HEK293 (cell line): Measurements from ENCODE around the gene TAS1R1.

Experiments
- GLI2 ChIP-seq: fragments of 450-650 bp; formaldehyde crosslinking; IDR thresholded peaks from 2 replicates; pipeline ENCODE4; 2017; ENCODE audit warnings: missing biosample characterization, missing genetic modification characterization, low read depth, borderline replicate concordance
- HIC1 ChIP-seq: fragments of 450-650 bp; formaldehyde crosslinking; IDR thresholded peaks from 2 replicates; pipeline ENCODE4 v1.5.1; 2016; ENCODE audit warnings: missing biosample characterization, missing genetic modification characterization
- HOXA7 ChIP-seq: sonication (generic); formaldehyde crosslinking; IDR thresholded peaks from 2 replicates; pipeline ENCODE4 v1.8.1; 2022; ENCODE audit warnings: missing genetic modification reagents, borderline replicate concordance
- HOXD13 ChIP-seq: sonication (generic); formaldehyde crosslinking; IDR thresholded peaks from 2 replicates; pipeline ENCODE4 v1.8.0; 2022; ENCODE audit warnings: missing genetic modification reagents, borderline replicate concordance
- IKZF3 ChIP-seq: fragments of 450-650 bp; IDR thresholded peaks from 2 replicates; pipeline ENCODE4 v1.5.0; 2018; ENCODE audit warnings: missing biosample characterization, mild to moderate bottlenecking, missing genetic modification characterization, moderate library complexity
- KLF1 ChIP-seq: fragments of 450-650 bp; formaldehyde crosslinking; IDR thresholded peaks from 2 replicates; pipeline ENCODE4 v1.5.1; 2016; ENCODE audit warnings: missing biosample characterization, missing genetic modification characterization
- MZF1 ChIP-seq: fragments of 450-650 bp; formaldehyde crosslinking; IDR thresholded peaks from 2 replicates; pipeline ENCODE4 v1.5.1; 2017; ENCODE audit warnings: missing biosample characterization, missing genetic modification characterization, borderline replicate concordance
- SCRT1 ChIP-seq: fragments of 450-650 bp; formaldehyde crosslinking; IDR thresholded peaks from 2 replicates; pipeline ENCODE4 v1.5.1; 2016; ENCODE audit warnings: missing biosample characterization, missing genetic modification characterization, borderline replicate concordance
- TRIM28 ChIP-seq: IDR thresholded peaks from 2 replicates; pipeline ENCODE4 v1.6.1; 2011; ENCODE audit warnings: low read length, control low read depth, borderline replicate concordance
- ZBTB10 ChIP-seq: fragments of 450-650 bp; formaldehyde crosslinking; IDR thresholded peaks from 2 replicates; pipeline ENCODE4 v1.5.1; 2016; ENCODE audit warnings: missing biosample characterization, missing genetic modification characterization
- ZBTB11 ChIP-seq: fragments of 450-650 bp; formaldehyde crosslinking; conservative IDR thresholded peaks from 2 replicates; pipeline ENCODE4 v1.5.1; 2016; ENCODE audit warnings: low read depth, missing biosample characterization, missing genetic modification characterization
- ZBTB44 ChIP-seq: fragments of 450-650 bp; IDR thresholded peaks from 2 replicates; pipeline ENCODE4 v1.5.1; 2018; ENCODE audit warnings: missing biosample characterization, mild to moderate bottlenecking, missing genetic modification characterization
- ZEB2 ChIP-seq: fragments of 450-650 bp; formaldehyde crosslinking; IDR thresholded peaks from 2 replicates; pipeline ENCODE4 v1.5.1; 2016; ENCODE audit warnings: missing biosample characterization, missing genetic modification characterization
- ZFHX2 ChIP-seq: fragments of 450-650 bp; formaldehyde crosslinking; conservative IDR thresholded peaks from 2 replicates; pipeline ENCODE4 v1.5.1; 2016; ENCODE audit warnings: missing biosample characterization, missing genetic modification characterization
- ZFP69B ChIP-seq: fragments of 450-650 bp; formaldehyde crosslinking; IDR thresholded peaks from 2 replicates; pipeline ENCODE4 v1.5.1; 2016; ENCODE audit warnings: missing biosample characterization, missing genetic modification characterization
- ZNF341 ChIP-seq: fragments of 450-650 bp; formaldehyde crosslinking; IDR thresholded peaks from 2 replicates; pipeline ENCODE4; 2016; ENCODE audit warnings: low read depth, missing biosample characterization, missing genetic modification characterization
- ZNF416 ChIP-seq: fragments of 450-650 bp; formaldehyde crosslinking; IDR thresholded peaks from 2 replicates; pipeline ENCODE4 v1.5.1; 2016; ENCODE audit warnings: missing biosample characterization, missing genetic modification characterization
- ZNF473 ChIP-seq: fragments of 450-650 bp; formaldehyde crosslinking; IDR thresholded peaks from 2 replicates; pipeline ENCODE4 v1.5.1; 2017; ENCODE audit warnings: missing biosample characterization, missing genetic modification characterization
- ZNF510 ChIP-seq: fragments of 450-650 bp; formaldehyde crosslinking; IDR thresholded peaks from 2 replicates; pipeline ENCODE4 v1.5.1; 2018; ENCODE audit warnings: mild to moderate bottlenecking, missing genetic modification characterization, missing biosample characterization; ENCODE audit not compliant: insufficient replicate concordance
- ZNF513 ChIP-seq: fragments of 450-650 bp; IDR thresholded peaks from 2 replicates; pipeline ENCODE4 v1.5.1; 2018; ENCODE audit warnings: missing biosample characterization, missing genetic modification characterization
- ZNF514 ChIP-seq: fragments of 450-650 bp; formaldehyde crosslinking; IDR thresholded peaks from 2 replicates; pipeline ENCODE4 v1.5.1; 2016; ENCODE audit warnings: missing biosample characterization, missing genetic modification characterization
- ZNF530 ChIP-seq: fragments of 450-650 bp; formaldehyde crosslinking; IDR thresholded peaks from 2 replicates; pipeline ENCODE4 v1.5.1; 2016; ENCODE audit warnings: low read depth, missing biosample characterization, missing genetic modification characterization
- ZNF596 ChIP-seq: fragments of 450-650 bp; IDR thresholded peaks from 2 replicates; pipeline ENCODE4 v1.5.0; 2018; ENCODE audit warnings: missing biosample characterization, mild to moderate bottlenecking, missing genetic modification characterization, moderate library complexity
- ZNF600 ChIP-seq: fragments of 450-650 bp; formaldehyde crosslinking; IDR thresholded peaks from 2 replicates; pipeline ENCODE4 v1.5.1; 2016; ENCODE audit warnings: missing biosample characterization, missing genetic modification characterization
- ZNF692 ChIP-seq: fragments of 450-650 bp; formaldehyde crosslinking; IDR thresholded peaks from 2 replicates; pipeline ENCODE4 v1.5.1; 2016; ENCODE audit warnings: missing biosample characterization, missing genetic modification characterization
- ZNF777 ChIP-seq: fragments of 450-650 bp; formaldehyde crosslinking; IDR thresholded peaks from 2 replicates; pipeline ENCODE4 v1.5.1; 2017; ENCODE audit warnings: missing biosample characterization, missing genetic modification characterization, borderline replicate concordance
- ZNF830 ChIP-seq: fragments of 450-650 bp; IDR thresholded peaks from 2 replicates; pipeline ENCODE4 v1.5.0; 2018; ENCODE audit warnings: missing biosample characterization, missing genetic modification characterization, low read depth, mild to moderate bottlenecking, moderate library complexity

The TAS1R1 gene

GRCh38 chr1:6581561-6582305 lies 26.6 kb downstream of the TAS1R1 start (continued):
- TF ChIP-seq MZF1 (tag by site-specific recombination) (no peak), SCRT1 (no peak), GLI2 (no peak), ZBTB11 (tag by site-specific recombination) (no peak), HOXA7 (no peak), HOXD13 (no peak), ZNF596 (tag by site-specific recombination) (no peak), ZNF473 (tag by site-specific recombination) (no peak), ZNF510 (tag by site-specific recombination) (no peak), ZNF692 (tag by site-specific recombination) (no peak), ZBTB10 (tag by site-specific recombination) (no peak), ZNF416 (tag by site-specific recombination) (no peak), ZEB2 (tag by site-specific recombination) (0 out of 2 replicates have a peak, but pooled peaks have one; percentile 33), ZNF830 (tag by site-specific recombination) (no peak), ZFP69B (tag by site-specific recombination) (0 out of 2 replicates have a peak, but pooled peaks have one; percentile 17), ZNF514 (tag by site-specific recombination) (no peak), KLF1 (tag by site-specific recombination) (no peak), ZNF513 (peak; percentile 70), IKZF3 (tag by site-specific recombination) (no peak), ZNF600 (tag by site-specific recombination) (peak; percentile 92), ZNF530 (no peak), ZBTB44 (no peak), ZNF341 (tag by site-specific recombination) (peak; percentile 92), TRIM28 (no peak), HIC1 (tag by site-specific recombination) (peak; percentile 44; the same call in 1 of the 2 replicates), ZFHX2 (tag by site-specific recombination) (no peak), ZNF777 (tag by site-specific recombination) (no peak)
